HTR-8/SVneo (cell line): Measurements from ENCODE around the gene DENND1C.
"Not testable (repeated sequence)": the region's sequence is repeated elsewhere in the genome, so short reads cannot be mapped to it uniquely, and the experiment has no call there.

ENCODE experiments used
- DNase-seq: peaks from one replicate; pipeline ENCODE4 v3.0.0; 2011; ENCODE audit warnings: low spot score, mixed read lengths; ENCODE audit not compliant: insufficient read length
- FAIRE-seq: peaks from 2 replicates; lab custom pipeline; 2011; peaks lifted over from hg19 to GRCh38; lab: Jason Lieb, UNC

Gene DENND1C

DNA sequence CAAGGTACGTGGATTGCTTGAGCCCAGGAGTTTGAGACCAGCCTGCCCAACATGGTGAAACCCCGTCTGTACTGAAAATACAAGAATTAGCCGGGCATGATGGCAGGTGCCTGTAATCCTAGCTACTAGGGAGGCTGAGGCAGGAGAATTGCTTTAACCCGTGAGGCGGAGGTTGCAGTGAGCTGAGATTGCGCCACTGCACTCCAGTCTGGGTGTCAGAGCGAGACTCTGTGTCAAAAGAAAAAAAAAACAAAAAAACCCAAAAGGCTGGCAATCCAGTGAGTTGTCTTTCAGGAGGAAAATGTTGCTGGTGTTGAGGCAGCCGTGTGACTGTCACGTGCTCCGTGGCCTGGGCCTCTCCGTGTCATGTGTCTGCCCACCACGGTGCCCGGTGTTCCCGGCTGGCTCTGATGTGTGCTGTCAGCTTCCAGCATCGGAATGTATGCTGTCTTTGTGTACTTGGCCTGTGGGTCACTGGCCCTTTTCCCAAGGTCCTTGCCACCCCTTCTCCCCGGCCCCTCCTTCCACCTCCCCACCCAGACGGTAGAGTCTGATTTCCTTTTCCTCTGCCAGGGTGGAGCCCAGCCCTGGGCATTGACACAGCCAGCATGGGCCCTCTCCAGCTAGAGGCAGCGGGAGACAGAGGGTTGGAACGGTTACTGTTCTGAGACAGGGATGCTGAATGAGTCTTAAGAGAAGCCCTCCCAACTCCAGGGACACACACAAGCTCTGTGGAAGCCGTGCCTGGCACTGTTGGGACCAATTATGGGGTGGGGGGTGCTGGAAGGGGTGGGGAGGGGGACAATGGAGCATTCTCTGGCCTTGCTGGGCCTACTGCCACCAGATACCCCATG lies 27.8 kb upstream of the DENND1C start:
- no peak for FAIRE-seq
- no peak for DNase-seq

DNA sequence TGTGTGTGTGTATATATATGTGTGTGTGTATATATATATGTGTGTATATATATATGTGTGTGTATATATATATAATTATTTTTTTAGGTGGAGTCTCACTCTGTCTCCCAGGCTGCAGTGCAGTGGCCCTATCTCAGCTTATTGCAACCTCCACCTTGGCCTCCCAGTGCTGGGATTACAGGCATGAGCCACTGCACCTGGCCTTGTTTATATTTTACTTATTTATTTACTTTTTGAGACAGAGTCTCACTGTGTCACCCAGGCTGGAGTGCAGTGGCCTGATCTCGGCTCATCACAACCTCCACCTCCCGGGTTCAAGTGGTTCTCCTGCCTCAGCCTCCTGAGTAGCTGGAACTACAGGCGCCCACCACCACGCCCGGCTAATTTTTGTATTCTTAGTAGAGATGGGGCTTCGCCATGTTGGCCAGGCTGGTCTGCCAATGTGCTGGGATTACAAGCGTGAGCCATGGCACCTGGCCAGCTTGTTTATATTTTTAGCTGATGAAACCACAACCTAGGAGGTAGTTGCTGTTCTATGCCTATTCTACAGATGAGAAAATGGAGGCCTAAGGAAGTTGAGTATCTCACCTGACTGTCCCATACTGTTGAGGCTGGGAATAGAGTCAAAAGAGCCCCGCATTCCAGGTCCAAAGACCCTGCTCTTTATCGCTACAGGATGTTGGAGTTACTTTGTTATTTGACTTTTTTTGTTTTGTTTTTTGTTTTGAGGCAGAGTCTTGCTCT lies 26.6 kb upstream of the DENND1C start:
- FAIRE-seq, DNase-seq: not testable (repeated sequence)

- DNase-seq (no peak), FAIRE-seq (no peak)
These were observed 22.0 kb upstream of the DENND1C start for GRCh38 chr19:6503407-6504201.

- DNase-seq, result peak; percentile 59
- FAIRE-seq, result peak; percentile 72
These were observed 20.4 kb upstream of the DENND1C start, which contains the start of gene TUBB4A for GRCh38 chr19:6501740-6502648. Gene TUBB4A (minus strand): TSS chr19:6502309. CDS start chr19:6502212, 97 bp downstream.

DNA sequence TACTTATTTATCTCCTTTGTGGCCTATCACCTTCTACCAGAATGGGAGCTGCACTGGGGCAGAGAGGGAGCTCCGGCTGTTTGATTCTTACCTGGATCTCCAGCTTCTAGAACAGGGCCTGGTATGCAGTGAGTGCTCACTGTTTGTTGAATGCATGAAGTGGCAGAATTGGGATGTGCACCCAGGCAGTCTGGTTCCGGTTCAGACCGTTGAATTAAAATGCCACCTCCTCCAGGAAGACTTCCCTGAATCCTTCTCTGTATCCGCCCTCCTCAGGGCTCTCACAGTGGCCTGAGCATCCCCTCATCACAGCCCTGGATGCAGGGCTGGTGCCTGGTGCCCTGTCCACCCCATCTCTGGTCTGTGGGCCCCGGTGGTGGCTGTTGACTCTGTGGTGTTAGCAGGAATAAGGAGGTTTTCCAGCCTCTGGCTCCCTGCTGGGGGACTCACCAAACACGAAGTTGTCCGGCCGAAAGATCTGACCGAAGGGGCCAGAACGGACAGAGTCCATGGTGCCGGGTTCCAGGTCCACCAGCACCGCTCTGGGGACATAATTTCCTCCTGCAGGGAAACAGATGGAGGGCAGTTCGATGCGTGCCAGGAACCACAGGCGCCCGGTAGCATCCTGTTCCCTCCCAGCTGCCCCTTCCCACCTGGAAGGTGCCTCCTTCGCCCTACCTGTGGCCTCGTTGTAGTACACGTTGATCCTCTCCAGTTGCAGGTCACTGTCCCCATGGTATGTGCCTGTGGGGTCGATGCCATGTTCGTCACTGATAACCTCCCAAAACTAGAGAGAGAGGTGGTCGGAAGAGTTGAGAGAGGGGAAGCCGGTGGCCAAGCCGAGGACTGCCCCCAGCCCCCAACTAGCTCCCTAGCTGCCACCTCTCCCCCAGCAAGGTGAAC lies 19.5 kb upstream of the DENND1C start:
- FAIRE-seq (no peak), DNase-seq (no peak)

- no peak for FAIRE-seq
- no peak for DNase-seq
These were observed 17.6 kb upstream of the DENND1C start for GRCh38 chr19:6499052-6499790.

DNA sequence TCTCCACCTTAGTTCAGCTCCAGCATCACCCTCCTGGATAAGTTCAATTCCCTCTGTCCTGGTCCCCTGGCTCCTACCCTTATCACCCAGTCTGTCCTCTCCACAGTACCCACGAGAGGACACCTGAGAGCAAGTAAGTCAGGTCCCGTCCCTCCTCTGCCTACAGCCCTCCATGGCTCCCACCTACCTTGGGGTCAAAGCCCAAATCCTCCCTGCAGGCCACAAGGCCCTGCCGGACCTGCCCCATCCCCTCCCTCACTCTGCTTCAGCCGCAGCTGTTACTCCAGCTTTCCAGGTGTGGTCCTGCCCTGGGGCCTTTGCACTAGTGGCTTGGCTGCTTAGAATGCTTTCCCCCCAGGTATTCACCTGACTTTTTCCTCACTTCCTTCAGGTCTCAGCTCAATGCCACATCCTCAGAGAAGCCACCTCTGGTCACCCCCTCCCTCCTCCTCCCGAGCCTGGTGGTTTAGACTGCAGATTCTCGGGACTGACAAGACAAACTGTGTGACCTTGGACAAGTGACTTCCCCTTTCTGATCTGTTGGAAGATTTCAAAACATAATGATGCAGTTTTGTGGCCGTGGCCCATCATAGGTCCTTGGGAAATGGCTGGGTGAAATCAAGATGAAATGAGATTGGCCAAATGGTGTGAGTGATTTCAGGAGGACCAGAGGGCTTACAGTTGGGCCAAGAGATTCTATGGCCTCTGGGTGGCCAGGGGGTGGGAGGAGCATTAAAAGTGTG lies 16.9 kb upstream of the DENND1C start:
- no peak for FAIRE-seq
- DNase-seq, result no peak

DNA sequence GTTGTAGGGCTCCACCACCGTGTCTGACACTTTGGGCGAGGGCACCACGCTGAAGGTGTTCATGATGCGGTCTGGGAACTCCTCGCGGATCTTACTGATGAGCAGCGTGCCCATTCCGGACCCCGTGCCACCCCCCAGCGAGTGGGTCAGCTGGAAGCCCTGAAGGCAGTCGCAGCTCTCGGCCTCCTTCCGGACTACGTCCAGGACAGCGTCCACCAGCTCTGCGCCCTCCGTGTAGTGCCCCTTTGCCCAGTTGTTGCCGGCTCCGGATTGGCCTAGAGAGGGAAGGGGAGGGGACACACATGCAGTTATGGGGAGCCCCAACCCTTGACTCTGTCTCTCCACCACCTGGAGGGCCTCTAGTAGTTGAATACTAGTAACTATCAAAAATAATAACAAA lies 14.4 kb upstream of the DENND1C start:
- FAIRE-seq (no peak), DNase-seq (no peak)

GRCh38 chr19:6494438-6495036 lies 12.9 kb upstream of the DENND1C start:
- no peak for FAIRE-seq
- DNase-seq, result no peak

DNA sequence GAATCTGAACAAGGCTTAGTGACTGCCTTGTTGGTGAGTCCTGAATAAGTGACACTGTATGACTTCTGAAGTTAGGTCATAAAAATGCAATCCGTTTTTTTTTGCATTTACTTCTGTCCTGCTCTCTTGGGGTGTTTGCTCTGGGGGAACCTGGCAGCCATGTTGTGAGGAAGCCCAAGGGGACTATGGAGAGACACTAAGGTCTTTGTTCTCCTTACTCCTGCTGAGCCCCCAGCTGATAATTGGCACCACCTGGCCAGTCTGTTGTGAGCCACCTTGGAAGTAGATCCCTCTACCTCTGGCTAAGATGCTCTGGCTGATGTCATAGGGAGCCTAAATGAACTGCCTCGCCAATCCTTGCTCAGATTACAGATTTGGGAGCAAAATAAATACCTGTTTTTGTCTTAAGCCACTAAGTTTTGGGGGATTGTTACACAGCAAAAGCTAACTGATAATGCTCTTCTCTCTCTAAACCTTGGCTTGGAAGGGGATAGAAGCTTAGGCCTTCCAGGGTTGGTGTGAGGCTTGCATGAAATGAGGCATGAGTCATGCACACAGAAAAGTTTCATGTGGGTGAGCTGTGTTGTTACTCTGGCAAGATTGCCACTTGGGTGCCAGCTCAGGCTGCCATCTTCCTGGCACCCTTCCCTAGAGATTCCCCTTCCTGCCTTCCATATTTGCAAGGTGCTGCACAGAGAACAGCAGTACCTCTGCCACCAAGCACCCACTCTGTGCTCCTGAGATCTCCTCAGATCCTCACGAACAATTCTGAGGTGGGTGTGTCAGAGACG lies 10.4 kb upstream of the DENND1C start:
- FAIRE-seq, result no peak

GRCh38 chr19:6490134-6490533 lies 8.5 kb upstream of the DENND1C start:
- FAIRE-seq (no peak), DNase-seq (no peak)

More for the DNA sequence above, 10.4 kb upstream of the DENND1C start:
- no peak for DNase-seq

DNA sequence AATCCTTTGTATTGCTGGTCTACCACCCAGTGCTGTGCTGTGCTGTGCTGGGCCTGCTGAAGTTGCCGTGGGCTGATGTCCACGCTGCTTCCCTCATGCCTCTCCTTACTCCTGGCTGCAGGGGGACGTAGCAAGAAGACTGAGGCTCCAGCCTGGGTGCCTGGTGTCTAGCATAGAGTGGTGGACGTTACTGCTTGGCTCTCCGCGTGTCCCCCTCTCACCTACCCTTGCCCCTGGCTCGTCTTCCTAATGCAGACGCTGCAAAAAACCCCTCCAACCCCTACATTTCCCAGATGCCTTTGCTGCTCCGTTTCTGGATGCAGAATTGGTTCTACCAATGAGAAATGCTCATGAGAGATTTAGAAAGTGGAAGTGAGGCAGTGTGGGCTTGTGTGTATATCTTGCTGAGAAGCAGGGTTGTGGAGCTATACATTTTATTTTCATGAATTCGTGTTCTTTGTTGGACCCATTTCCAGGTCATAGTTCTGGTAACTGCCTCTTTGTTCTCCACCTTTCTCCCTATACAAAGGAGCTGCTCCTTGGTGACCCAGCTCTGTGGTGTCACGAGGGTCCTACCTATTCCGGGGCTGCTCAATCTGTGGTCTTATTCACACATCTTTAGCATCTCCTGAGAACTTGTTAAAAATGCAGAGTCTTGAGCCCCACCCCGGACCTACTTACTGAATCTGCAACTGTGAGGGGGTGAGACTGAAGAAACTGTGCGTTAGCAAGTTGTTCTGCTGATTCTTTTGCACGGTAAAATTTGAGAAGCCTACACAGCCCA lies 7.9 kb upstream of the DENND1C start:
- DNase-seq (no peak), FAIRE-seq (no peak)

GRCh38 chr19:6484831-6485230 lies 3.2 kb upstream of the DENND1C start:
- no peak for DNase-seq

DNA sequence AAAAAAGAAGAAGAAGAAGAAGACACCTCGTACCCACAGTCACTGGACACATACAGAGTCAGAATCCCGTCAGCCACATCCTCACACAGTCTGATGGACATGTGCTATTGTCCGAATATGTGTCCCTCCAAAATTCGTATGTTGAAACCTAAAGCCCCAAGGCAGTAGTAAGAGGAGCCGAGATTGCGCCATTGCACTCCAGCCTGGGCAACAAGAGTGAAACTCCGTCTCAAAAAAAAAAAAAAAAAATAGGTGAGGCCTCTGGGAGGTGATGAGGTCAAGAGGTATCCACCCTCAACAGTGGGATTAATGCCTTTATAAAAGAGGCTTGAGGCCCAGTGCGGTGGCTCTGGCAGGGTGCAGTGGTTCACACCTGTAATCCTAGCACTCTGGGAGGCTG lies 2.6 kb upstream of the DENND1C start:
- no peak for FAIRE-seq

More at GRCh38 chr19:6484831-6485230, 3.2 kb upstream of the DENND1C start:
- no peak for FAIRE-seq

GRCh38 chr19:6483235-6483634 lies 1.6 kb upstream of the DENND1C start:
- FAIRE-seq (no peak), DNase-seq (no peak)

More for the DNA sequence above, 2.6 kb upstream of the DENND1C start:
- DNase-seq, result no peak
